ENCODE measurements around the gene CEACAM18.

- TF ChIP-seq, protein P1, sequence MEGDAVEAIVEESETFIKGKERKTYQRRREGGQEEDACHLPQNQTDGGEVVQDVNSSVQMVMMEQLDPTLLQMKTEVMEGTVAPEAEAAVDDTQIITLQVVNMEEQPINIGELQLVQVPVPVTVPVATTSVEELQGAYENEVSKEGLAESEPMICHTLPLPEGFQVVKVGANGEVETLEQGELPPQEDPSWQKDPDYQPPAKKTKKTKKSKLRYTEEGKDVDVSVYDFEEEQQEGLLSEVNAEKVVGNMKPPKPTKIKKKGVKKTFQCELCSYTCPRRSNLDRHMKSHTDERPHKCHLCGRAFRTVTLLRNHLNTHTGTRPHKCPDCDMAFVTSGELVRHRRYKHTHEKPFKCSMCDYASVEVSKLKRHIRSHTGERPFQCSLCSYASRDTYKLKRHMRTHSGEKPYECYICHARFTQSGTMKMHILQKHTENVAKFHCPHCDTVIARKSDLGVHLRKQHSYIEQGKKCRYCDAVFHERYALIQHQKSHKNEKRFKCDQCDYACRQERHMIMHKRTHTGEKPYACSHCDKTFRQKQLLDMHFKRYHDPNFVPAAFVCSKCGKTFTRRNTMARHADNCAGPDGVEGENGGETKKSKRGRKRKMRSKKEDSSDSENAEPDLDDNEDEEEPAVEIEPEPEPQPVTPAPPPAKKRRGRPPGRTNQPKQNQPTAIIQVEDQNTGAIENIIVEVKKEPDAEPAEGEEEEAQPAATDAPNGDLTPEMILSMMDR (IDR thresholded peaks at IDR 0.05), result no peak
- TF ChIP-seq EZH2 (IDR thresholded peaks at IDR 0.05; ENCODE audit: borderline replicate concordance, insufficient read depth, low read depth, low read length, poor library complexity, severe bottlenecking), result no peak
These were observed 10.3 kb upstream of the CEACAM18 start for GRCh38 chr19:51467864-51468544.

Data from B cell (primary cell).